Mesenchymal stem cell (in vitro differentiated cells and primary cell): ENCODE results near the gene ZKSCAN4.
A peak's percentile ranks its signal among the peaks of the same experiment; 100 is the strongest.

Source experiments
- DNase-seq: peaks from one replicate; pipeline ENCODE4 v3.0.0-alpha.2; 2013
- H2AFZ ChIP-seq: one replicate; pipeline ENCODE4 v1.6.1; 2013; ENCODE audit warnings: low read depth, mild to moderate bottlenecking, control low read depth, inconsistent platforms, low read length, moderate library complexity
- H2AK5ac ChIP-seq: 2 replicates; pipeline ENCODE4 v1.6.1; 2013; ENCODE audit warnings: low read length, moderate library complexity, mild to moderate bottlenecking, inconsistent platforms; ENCODE audit not compliant: severe bottlenecking
- H2BK120ac ChIP-seq: one replicate; pipeline ENCODE4 v1.6.1; 2013; ENCODE audit warnings: low read depth, mild to moderate bottlenecking, inconsistent platforms, low read length, moderate library complexity
- H2BK12ac ChIP-seq, 2 experiments: one replicate each; pipeline ENCODE4 v1.6.1; 2013; ENCODE audit warnings: inconsistent platforms in 2 of 2, low read length in 2 of 2, mild to moderate bottlenecking in 2 of 2, moderate library complexity in 2 of 2, control low read depth in 1 of 2
- H2BK15ac ChIP-seq: one replicate; pipeline ENCODE4 v1.6.1; 2013; ENCODE audit warnings: mild to moderate bottlenecking, low read depth, inconsistent platforms; ENCODE audit not compliant: poor library complexity, severe bottlenecking
- H2BK5ac ChIP-seq: 2 replicates; pipeline ENCODE4 v1.6.1; 2013; ENCODE audit warnings: low read depth, mild to moderate bottlenecking, low read length, control low read depth, inconsistent platforms; ENCODE audit not compliant: poor library complexity, severe bottlenecking
- H3K14ac ChIP-seq, 2 experiments: one replicate each; pipeline ENCODE4 v1.6.1; 2013; ENCODE audit warnings: inconsistent platforms in 2 of 2, low read length in 2 of 2, control low read depth in 1 of 2, mild to moderate bottlenecking in 1 of 2, moderate library complexity in 1 of 2
- H3K18ac ChIP-seq, 2 experiments: one replicate each; pipeline ENCODE4 v1.6.1; 2013; ENCODE audit warnings: inconsistent platforms in 2 of 2, low read length in 2 of 2, control low read depth in 1 of 2, low read depth in 1 of 2, mild to moderate bottlenecking in 1 of 2
- H3K23ac ChIP-seq, 2 experiments: one replicate each; pipeline ENCODE4 v1.6.1; 2013; ENCODE audit warnings: inconsistent platforms in 2 of 2, low read length in 2 of 2, mild to moderate bottlenecking in 2 of 2, moderate library complexity in 2 of 2, control low read depth in 1 of 2
- H3K27ac ChIP-seq: 2 replicates; pipeline ENCODE4 v1.5.1; 2013; ENCODE audit warnings: mild to moderate bottlenecking, moderate library complexity, low read length, control low read depth, inconsistent platforms; ENCODE audit not compliant: poor library complexity, severe bottlenecking
- H3K27me3 ChIP-seq, 2 experiments: 2 replicates each; pipeline versions ENCODE4 v1.6.1 to v1.7.0; 2013; ENCODE audit warnings: low read length in 2 of 2, mild to moderate bottlenecking in 2 of 2, moderate library complexity in 2 of 2, control low read depth in 1 of 2, inconsistent platforms in 1 of 2; ENCODE audit not compliant: control insufficient read depth in 1 of 2, insufficient read depth in 1 of 2
- H3K36me3 ChIP-seq, 2 experiments: 2 replicates each; pipeline versions ENCODE4 v1.6.1 to v1.7.0; 2013; ENCODE audit warnings: low read length in 2 of 2, control low read depth in 1 of 2, inconsistent platforms in 1 of 2, low read depth in 1 of 2, mild to moderate bottlenecking in 1 of 2; ENCODE audit not compliant: insufficient read depth in 2 of 2, control insufficient read depth in 1 of 2
- H3K4ac ChIP-seq, 2 experiments: one replicate each; pipeline ENCODE4 v1.6.1; 2013; ENCODE audit warnings: inconsistent platforms in 2 of 2, low read length in 2 of 2, mild to moderate bottlenecking in 2 of 2, moderate library complexity in 2 of 2, control low read depth in 1 of 2, low read depth in 1 of 2
- H3K4me1 ChIP-seq: 2 replicates; pipeline ENCODE4 v1.6.1; 2013; ENCODE audit warnings: low read depth, low read length, control low read depth; ENCODE audit not compliant: control insufficient read depth, insufficient read depth
- H3K4me2 ChIP-seq: 2 replicates; pipeline ENCODE4 v1.6.1; 2013; ENCODE audit warnings: low read length, mild to moderate bottlenecking, inconsistent platforms; ENCODE audit not compliant: poor library complexity, severe bottlenecking
- H3K4me3 ChIP-seq, 2 experiments: 2 replicates each; pipeline versions ENCODE4 v1.5.1 to v1.7.0; 2013; ENCODE audit warnings: low read length in 2 of 2, mild to moderate bottlenecking in 2 of 2, control low read depth in 1 of 2, low read depth in 1 of 2; ENCODE audit not compliant: insufficient read depth in 1 of 2
- H3K79me1 ChIP-seq: replicated peaks from 2 replicates; pipeline ENCODE4 v1.6.1; 2013; ENCODE audit warnings: mild to moderate bottlenecking, control low read depth, low read length, inconsistent platforms; ENCODE audit not compliant: poor library complexity, severe bottlenecking
- H3K9ac ChIP-seq: 2 replicates; pipeline ENCODE4 v1.7.0; 2013; ENCODE audit warnings: mild to moderate bottlenecking, low read length, moderate library complexity
- H3K9me3 ChIP-seq: 2 replicates; pipeline ENCODE4 v1.7.0; 2013; ENCODE audit warnings: mild to moderate bottlenecking, low read length; ENCODE audit not compliant: control insufficient read depth
- H4K8ac ChIP-seq: one replicate; pipeline ENCODE4 v1.6.1; 2013; ENCODE audit warnings: inconsistent platforms, mild to moderate bottlenecking, low read length, moderate library complexity
- H4K91ac ChIP-seq: one replicate; pipeline ENCODE4 v1.6.1; 2013; ENCODE audit warnings: mild to moderate bottlenecking, low read length, inconsistent platforms
- WGBS: methylation state at CpG from one replicate; pipeline ENCODE4 v1.1.7; 2013; ENCODE audit warnings: mixed read lengths; 5-methylcytosine and 5-hydroxymethylcytosine counted together

Gene ZKSCAN4

DNA sequence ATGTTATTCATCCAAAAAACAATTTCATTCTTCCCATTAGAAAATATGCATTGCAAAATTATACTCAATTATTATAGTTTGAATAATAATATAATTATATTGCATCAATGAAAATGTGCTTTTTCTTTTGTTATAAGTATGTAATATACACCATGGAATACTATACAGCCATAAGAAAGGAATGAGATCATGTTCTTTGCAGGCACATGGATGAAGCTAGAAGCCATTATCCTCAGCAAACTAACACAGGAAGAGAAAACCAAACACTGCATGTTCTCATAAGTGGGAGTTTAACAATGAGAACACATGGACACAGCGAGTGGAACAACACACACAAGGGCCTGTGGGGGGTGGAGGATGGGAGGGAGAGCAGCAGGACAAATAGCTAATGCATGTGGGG, 5.0 kb upstream of the ZKSCAN4 start:
- Histone ChIP-seq H3K18ac (no peak overlapping the region), H3K36me3 (no peaks in the 10 kb centered on the region), H3K9ac (no peak overlapping the region), H2BK120ac (no peak overlapping the region), H4K91ac (no peak overlapping the region), H3K23ac (no peak overlapping the region), H3K4me3 (no peak overlapping the region), H2BK12ac (no peak overlapping the region), H3K4me1 (peaks cover 3% of the 10 kb centered on the region), H3K9me3 (peaks cover 3% of the 10 kb centered on the region), H3K4ac (no peak overlapping the region), H2AFZ (no peak overlapping the region), H2BK5ac (no peak overlapping the region), H3K27ac (no peak overlapping the region), H3K14ac (no peak overlapping the region), H4K8ac (no peak overlapping the region), H2AK5ac (no peak overlapping the region), H3K79me1 (no peaks in the 10 kb centered on the region), H3K27me3 (peaks cover 0 to 3% of the 10 kb centered on the region in 2 experiments), H3K4me2 (no peak overlapping the region), H2BK15ac (no peak overlapping the region)
- no peak for DNase-seq
- no CpG with 5 or more reads among the region's 1 CpG for WGBS

DNA sequence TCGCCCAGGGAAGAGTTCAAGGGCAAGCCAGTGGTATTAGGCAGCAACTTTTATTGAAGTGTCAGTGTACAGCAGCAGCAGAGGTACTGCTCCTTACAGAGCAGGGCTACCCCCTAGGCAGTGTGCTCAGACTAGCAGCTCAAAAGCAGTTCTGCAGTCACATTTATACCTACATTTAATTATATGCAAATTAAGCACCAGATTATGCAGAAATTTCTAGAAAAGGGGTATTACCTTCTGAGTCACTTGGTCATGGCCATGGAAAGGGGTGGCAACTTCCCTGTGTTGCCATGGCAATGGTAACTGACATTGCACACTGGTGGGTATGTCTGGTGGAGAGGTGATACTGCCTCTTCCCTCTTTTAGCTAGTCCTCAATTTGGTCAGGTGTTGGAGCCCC, 2.1 kb upstream of the ZKSCAN4 start:
- 94% methylated on average over 1 of the region's 1 CpG for WGBS

DNA sequence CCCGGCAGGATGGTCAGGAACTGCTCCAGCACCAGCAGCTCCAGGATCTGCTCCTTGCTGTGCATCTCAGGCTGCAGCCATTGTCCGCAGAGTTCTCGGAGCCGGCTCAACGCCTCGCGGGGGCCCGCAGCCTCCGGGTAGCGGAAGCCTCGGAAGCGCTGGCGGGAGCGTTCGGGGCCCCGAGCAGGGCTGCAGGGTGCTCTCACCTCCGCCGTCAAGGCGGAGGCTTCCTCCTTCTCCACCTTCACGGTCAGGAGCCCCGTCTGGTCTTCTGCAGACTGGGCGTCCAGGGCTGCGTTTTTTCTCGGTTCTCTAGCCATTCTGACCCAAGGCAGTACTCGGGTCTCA, 434 bp downstream of the ZKSCAN4 start:
- Histone ChIP-seq H3K4me3 (peak overlapping the region; percentile 81 to 93), H3K23ac (peak overlapping the region in 1 of 2 experiments; percentile 62), H3K4ac (peak overlapping the region; percentile 39 to 62), H3K18ac (peak overlapping the region; percentile 18 to 77), H4K91ac (no peak overlapping the region), H2BK12ac (no peak overlapping the region), H3K27ac (peak overlapping the region; percentile 66), H3K14ac (no peak overlapping the region), H3K27me3 (no peaks in the 10 kb centered on the region), H3K36me3 (peaks cover 7 to 28% of the 10 kb centered on the region in 2 experiments), H2BK5ac (no peak overlapping the region), H3K79me1 (peaks cover 18% of the 10 kb centered on the region), H2AFZ (peak overlapping the region; percentile 97), H2AK5ac (no peak overlapping the region), H2BK120ac (no peak overlapping the region), H4K8ac (peak overlapping the region; percentile 96), H3K9ac (peak overlapping the region; percentile 93), H2BK15ac (peak overlapping the region; percentile 40), H3K4me1 (peaks cover 5% of the 10 kb centered on the region), H3K4me2 (peak overlapping the region; percentile 91), H3K9me3 (no peaks in the 10 kb centered on the region)
- under 1% methylated on average over 20 of the region's 25 CpGs for WGBS
- DNase-seq, result no peak

More for the DNA sequence above, 2.1 kb upstream of the ZKSCAN4 start:
- Histone ChIP-seq H4K91ac (no peak overlapping the region), H2BK120ac (no peak overlapping the region), H3K27me3 (no peaks in the 10 kb centered on the region), H3K4me3 (no peak overlapping the region), H2AFZ (no peak overlapping the region), H2AK5ac (no peak overlapping the region), H3K79me1 (peaks cover 7% of the 10 kb centered on the region), H3K23ac (no peak overlapping the region), H3K27ac (no peak overlapping the region), H3K9me3 (no peaks in the 10 kb centered on the region), H3K36me3 (peaks cover 0 to 6% of the 10 kb centered on the region in 2 experiments), H2BK15ac (no peak overlapping the region), H3K4me1 (peaks cover 5% of the 10 kb centered on the region), H3K18ac (no peak overlapping the region), H3K14ac (no peak overlapping the region), H3K9ac (no peak overlapping the region), H4K8ac (no peak overlapping the region), H2BK12ac (no peak overlapping the region), H3K4ac (no peak overlapping the region), H2BK5ac (no peak overlapping the region), H3K4me2 (no peak overlapping the region)
- no peak for DNase-seq

DNA sequence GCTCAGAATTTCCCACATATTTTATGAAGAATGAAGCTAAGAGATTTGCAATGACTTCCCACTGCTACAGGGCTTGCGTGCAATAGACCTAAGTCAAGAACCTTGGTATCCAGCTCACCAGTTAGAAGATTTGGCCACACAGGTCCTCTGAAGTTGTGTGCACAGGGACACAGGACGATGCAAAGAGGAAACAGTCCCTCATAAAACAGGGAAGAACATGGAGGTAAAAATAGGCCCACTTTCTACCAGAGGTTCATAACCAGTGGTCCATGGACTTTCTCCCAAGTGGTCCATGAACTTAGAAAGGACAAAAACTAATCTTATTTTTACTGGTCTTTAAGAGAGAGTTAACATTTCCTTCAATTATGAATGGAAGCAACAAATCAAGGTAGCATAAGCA, 1.3 kb downstream of the ZKSCAN4 start:
- no peak overlapping the region for H2BK5ac ChIP-seq
- no peak overlapping the region for H2AFZ ChIP-seq
- H3K36me3 ChIP-seq, result peaks cover 16 to 37% of the 10 kb centered on the region in 2 experiments
- no peaks in the 10 kb centered on the region for H3K9me3 ChIP-seq
- no peak overlapping the region for H4K91ac ChIP-seq
- no peak overlapping the region for H3K14ac ChIP-seq
- peaks cover 5% of the 10 kb centered on the region for H3K4me1 ChIP-seq
- H4K8ac ChIP-seq, result no peak overlapping the region
- peak overlapping the region in 1 of 2 experiments; percentile 93 for H3K4me3 ChIP-seq
- H3K18ac ChIP-seq, result no peak overlapping the region
- no peak overlapping the region for H3K4ac ChIP-seq
- H3K27ac ChIP-seq, result no peak overlapping the region
- H2AK5ac ChIP-seq, result no peak overlapping the region
- no peak overlapping the region for H2BK15ac ChIP-seq
- H2BK12ac ChIP-seq, result no peak overlapping the region
- H3K9ac ChIP-seq, result peak overlapping the region; percentile 93
- H3K23ac ChIP-seq, result no peak overlapping the region
- H3K27me3 ChIP-seq, result no peaks in the 10 kb centered on the region
- 81% methylated on average over 2 of the region's 2 CpGs for WGBS
- peaks cover 22% of the 10 kb centered on the region for H3K79me1 ChIP-seq
- H3K4me2 ChIP-seq, result peak overlapping the region; percentile 69
- no peak for DNase-seq
- H2BK120ac ChIP-seq, result no peak overlapping the region
